ENCODE data around the gene JARID2. TPM values are rescaled to one million over a fixed set of nuclear protein-coding genes. Genes with fewer than 3 reads are reported as not detected.

The JARID2 gene
- total and polyA plus RNA-seq, 12 donors = 2.3 to 11.6 (median 8.7) TPM

- H3K27me3 ChIP-seq = no peaks in the 10 kb centered on the region
- H3K4me3 ChIP-seq = peak overlapping the region; percentile 56 to 90 (median 82)
- no peaks in the 10 kb centered on the region for H3K9me3 ChIP-seq
- intact Hi-C loops (cut with DNase I) = loop anchor here in 8 of 10 donors (2.0 to 10.0 kb wide), 21 partner anchors 19 to 1043 kb away; no protein-coding TSS in a partner anchor
- H3K27ac ChIP-seq = peak overlapping the region; percentile 42 to 98 (median 92)
- ATAC-seq (no peak), DNase-seq (peak; percentile 63 to 65)
- TF ChIP-seq, protein P1, sequence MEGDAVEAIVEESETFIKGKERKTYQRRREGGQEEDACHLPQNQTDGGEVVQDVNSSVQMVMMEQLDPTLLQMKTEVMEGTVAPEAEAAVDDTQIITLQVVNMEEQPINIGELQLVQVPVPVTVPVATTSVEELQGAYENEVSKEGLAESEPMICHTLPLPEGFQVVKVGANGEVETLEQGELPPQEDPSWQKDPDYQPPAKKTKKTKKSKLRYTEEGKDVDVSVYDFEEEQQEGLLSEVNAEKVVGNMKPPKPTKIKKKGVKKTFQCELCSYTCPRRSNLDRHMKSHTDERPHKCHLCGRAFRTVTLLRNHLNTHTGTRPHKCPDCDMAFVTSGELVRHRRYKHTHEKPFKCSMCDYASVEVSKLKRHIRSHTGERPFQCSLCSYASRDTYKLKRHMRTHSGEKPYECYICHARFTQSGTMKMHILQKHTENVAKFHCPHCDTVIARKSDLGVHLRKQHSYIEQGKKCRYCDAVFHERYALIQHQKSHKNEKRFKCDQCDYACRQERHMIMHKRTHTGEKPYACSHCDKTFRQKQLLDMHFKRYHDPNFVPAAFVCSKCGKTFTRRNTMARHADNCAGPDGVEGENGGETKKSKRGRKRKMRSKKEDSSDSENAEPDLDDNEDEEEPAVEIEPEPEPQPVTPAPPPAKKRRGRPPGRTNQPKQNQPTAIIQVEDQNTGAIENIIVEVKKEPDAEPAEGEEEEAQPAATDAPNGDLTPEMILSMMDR (IDR thresholded peaks at IDR 0.05) = peak in 5 of 9 donors; percentile 15 to 48 (median 28)
- H3K36me3 ChIP-seq = no peaks in the 10 kb centered on the region
- WGBS, 2 donors = 0 to 1% methylated on average over 38 to 71 of the region's 75 CpGs
- peaks cover 0 to 58% (median 46%) of the 10 kb centered on the region in 9 donors for H3K4me1 ChIP-seq
Observed at GRCh38 chr6:15247500-15248450, 1.9 kb downstream of the JARID2 start.

- H3K36me3 ChIP-seq = no peaks in the 10 kb centered on the region
- DNase-seq (peak; percentile 92 to 97), ATAC-seq (peak; percentile 59 to 73 (median 67))
- intact Hi-C loops (cut with DNase I) = loop anchor here in 8 of 10 donors (2.0 to 10.0 kb wide), 21 partner anchors 18 to 1044 kb away; no protein-coding TSS in a partner anchor
- H3K27me3 ChIP-seq = no peaks in the 10 kb centered on the region
- peak overlapping the region; percentile 50 to 90 (median 82) for H3K4me3 ChIP-seq
- 1% methylated on average over 37 to 76 of the region's 83 CpGs for WGBS, 2 donors
- TF ChIP-seq, protein P1 (IDR thresholded peaks at IDR 0.05) = peak in 5 of 9 donors; percentile 14 to 58 (median 57)
- peak overlapping the region; percentile 42 to 98 (median 92) for H3K27ac ChIP-seq
- H3K9me3 ChIP-seq = no peaks in the 10 kb centered on the region
- H3K4me1 ChIP-seq = peaks cover 0 to 59% (median 45%) of the 10 kb centered on the region in 9 donors
Observed at GRCh38 chr6:15248451-15249370, 2.8 kb downstream of the JARID2 start.

- peaks cover 0 to 58% (median 37%) of the 10 kb centered on the region in 9 donors for H3K4me1 ChIP-seq
- H3K36me3 ChIP-seq = no peaks in the 10 kb centered on the region
- H3K9me3 ChIP-seq = no peaks in the 10 kb centered on the region
- intact Hi-C loops (cut with DNase I) = loop anchor here in 8 of 10 donors (2.0 to 10.0 kb wide), 24 partner anchors 17 to 1045 kb away; no protein-coding TSS in a partner anchor
- DNase-seq (no peak), ATAC-seq (no peak)
- peak overlapping the region; percentile 50 to 90 (median 82) for H3K4me3 ChIP-seq
- TF ChIP-seq, protein P1 (IDR thresholded peaks at IDR 0.05) = no peak
- no peaks in the 10 kb centered on the region for H3K27me3 ChIP-seq
- H3K27ac ChIP-seq = peak overlapping the region in 9 of 10 donors; percentile 83 to 98 (median 92)
- 24% methylated on average over 9 of the region's 9 CpGs for WGBS, 2 donors
Observed at GRCh38 chr6:15249371-15250019, 3.6 kb downstream of the JARID2 start.

Data from heart right ventricle (tissue), 16 donors.